ENCODE data around the gene PISD.
"Not testable (repeated sequence)": the region's sequence is repeated elsewhere in the genome, so short reads cannot be mapped to it uniquely, and the experiment has no call there.

Gene PISD

GRCh38 chr22:31661851-31662667 is at the start of gene PISD:
Gene PISD (minus strand): TSS chr22:31662215. CDS start chr22:31662208, 7 bp downstream.
- Histone ChIP-seq H3K27ac (peak within 1 kb of the TSS; percentile 88), H3K36me3 (no peaks in the 10 kb centered on the region), H3K4me3 (ENCODE audit: low read depth in 1 of 2, low read length in 1 of 2) (peak within 1 kb of the TSS; percentile 80 to 96), H3K9me3 (no peaks in the 10 kb centered on the region), H3K4me1 (ENCODE audit: control insufficient read depth in 1 of 2, insufficient read depth in 1 of 2, low read depth in 1 of 2, low read length in 1 of 2) (peaks cover 26 to 38% of the 10 kb centered on the region in 2 experiments), H3K27me3 (no peaks in the 10 kb centered on the region)
- TF ChIP-seq, protein P1, sequence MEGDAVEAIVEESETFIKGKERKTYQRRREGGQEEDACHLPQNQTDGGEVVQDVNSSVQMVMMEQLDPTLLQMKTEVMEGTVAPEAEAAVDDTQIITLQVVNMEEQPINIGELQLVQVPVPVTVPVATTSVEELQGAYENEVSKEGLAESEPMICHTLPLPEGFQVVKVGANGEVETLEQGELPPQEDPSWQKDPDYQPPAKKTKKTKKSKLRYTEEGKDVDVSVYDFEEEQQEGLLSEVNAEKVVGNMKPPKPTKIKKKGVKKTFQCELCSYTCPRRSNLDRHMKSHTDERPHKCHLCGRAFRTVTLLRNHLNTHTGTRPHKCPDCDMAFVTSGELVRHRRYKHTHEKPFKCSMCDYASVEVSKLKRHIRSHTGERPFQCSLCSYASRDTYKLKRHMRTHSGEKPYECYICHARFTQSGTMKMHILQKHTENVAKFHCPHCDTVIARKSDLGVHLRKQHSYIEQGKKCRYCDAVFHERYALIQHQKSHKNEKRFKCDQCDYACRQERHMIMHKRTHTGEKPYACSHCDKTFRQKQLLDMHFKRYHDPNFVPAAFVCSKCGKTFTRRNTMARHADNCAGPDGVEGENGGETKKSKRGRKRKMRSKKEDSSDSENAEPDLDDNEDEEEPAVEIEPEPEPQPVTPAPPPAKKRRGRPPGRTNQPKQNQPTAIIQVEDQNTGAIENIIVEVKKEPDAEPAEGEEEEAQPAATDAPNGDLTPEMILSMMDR (IDR thresholded peaks at IDR 0.05): peak; percentile 39

GRCh38 chr22:31711226-31711625 is 49.2 kb upstream of the PISD start:
- peak overlapping the region; percentile 26 for H3K27ac ChIP-seq
- H3K4me1 ChIP-seq (ENCODE audit: control insufficient read depth in 1 of 2, insufficient read depth in 1 of 2, low read depth in 1 of 2, low read length in 1 of 2); H3K9me3 ChIP-seq; H3K27me3 ChIP-seq; H3K4me3 ChIP-seq (ENCODE audit: low read depth in 1 of 2, low read length in 1 of 2): not testable (repeated sequence)
- H3K36me3 ChIP-seq: peaks cover 65% of the 10 kb centered on the region

GRCh38 chr22:31707519-31707918 is 45.5 kb upstream of the PISD start:
- H3K4me3 ChIP-seq (ENCODE audit: low read depth in 1 of 2, low read length in 1 of 2): no peak overlapping the region
- no peaks in the 10 kb centered on the region for H3K9me3 ChIP-seq
- no peaks in the 10 kb centered on the region for H3K4me1 ChIP-seq (ENCODE audit: control insufficient read depth in 1 of 2, insufficient read depth in 1 of 2, low read depth in 1 of 2, low read length in 1 of 2)
- H3K36me3 ChIP-seq: peaks cover 66% of the 10 kb centered on the region
- H3K27me3 ChIP-seq: no peaks in the 10 kb centered on the region
- no peak overlapping the region for H3K27ac ChIP-seq
- TF ChIP-seq, protein P1 (IDR thresholded peaks at IDR 0.05): no peak

DNA sequence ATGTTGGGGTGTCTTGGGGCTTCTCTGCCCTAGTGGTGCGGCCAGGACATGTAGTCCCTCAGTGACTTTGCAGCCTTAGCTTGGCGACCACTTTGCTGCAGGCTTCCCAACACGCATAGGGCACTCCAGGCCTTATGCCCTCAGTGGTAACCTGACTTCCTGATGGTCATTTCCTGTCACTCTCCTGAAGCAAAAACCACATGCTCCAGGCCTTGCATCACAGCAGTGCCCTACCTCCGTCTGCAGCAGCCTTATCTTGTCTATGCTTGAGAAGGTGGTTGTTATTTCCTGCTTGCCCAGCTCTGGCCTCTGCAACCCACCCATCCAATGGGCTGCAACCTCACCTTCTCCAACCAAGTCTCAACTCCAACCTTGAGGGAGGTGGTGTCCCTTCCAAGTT is 33.4 kb upstream of the PISD start:
- H3K9me3 ChIP-seq: no peaks in the 10 kb centered on the region
- peak overlapping the region in 1 of 2 experiments; percentile 23 for H3K4me3 ChIP-seq (ENCODE audit: low read depth in 1 of 2, low read length in 1 of 2)
- peak overlapping the region; percentile 86 for H3K27ac ChIP-seq
- peaks cover 55% of the 10 kb centered on the region for H3K36me3 ChIP-seq
- H3K4me1 ChIP-seq (ENCODE audit: control insufficient read depth in 1 of 2, insufficient read depth in 1 of 2, low read depth in 1 of 2, low read length in 1 of 2): peaks cover 24 to 26% of the 10 kb centered on the region in 2 experiments
- TF ChIP-seq, protein P1 (IDR thresholded peaks at IDR 0.05): no peak
- no peaks in the 10 kb centered on the region for H3K27me3 ChIP-seq

DNA sequence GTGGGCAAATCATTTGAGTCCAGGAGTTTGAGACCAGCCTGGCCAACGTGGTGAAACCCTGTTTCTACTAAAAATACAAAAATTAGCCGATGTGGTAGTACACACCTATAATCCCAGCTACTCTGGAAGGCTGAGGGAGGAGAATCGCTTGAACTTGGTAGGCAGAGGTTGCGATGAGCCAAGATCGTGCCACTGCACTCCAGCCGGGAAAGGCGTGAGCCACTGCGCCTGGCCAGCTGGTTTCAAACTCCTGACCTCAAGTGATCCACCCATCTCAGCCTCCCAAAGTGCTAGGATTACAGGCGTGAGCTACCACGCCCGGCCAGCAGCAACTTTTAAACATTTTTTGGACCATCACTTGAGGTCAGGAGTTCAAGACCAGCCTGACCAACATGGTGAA is 32.0 kb upstream of the PISD start:
- not testable (repeated sequence) for H3K9me3 ChIP-seq; H3K27me3 ChIP-seq; H3K4me3 ChIP-seq (ENCODE audit: low read depth in 1 of 2, low read length in 1 of 2)
- Histone ChIP-seq H3K27ac (peak overlapping the region; percentile 86), H3K36me3 (peaks cover 47% of the 10 kb centered on the region), H3K4me1 (ENCODE audit: control insufficient read depth in 1 of 2, insufficient read depth in 1 of 2, low read depth in 1 of 2, low read length in 1 of 2) (peaks cover 24 to 26% of the 10 kb centered on the region in 2 experiments)

DNA sequence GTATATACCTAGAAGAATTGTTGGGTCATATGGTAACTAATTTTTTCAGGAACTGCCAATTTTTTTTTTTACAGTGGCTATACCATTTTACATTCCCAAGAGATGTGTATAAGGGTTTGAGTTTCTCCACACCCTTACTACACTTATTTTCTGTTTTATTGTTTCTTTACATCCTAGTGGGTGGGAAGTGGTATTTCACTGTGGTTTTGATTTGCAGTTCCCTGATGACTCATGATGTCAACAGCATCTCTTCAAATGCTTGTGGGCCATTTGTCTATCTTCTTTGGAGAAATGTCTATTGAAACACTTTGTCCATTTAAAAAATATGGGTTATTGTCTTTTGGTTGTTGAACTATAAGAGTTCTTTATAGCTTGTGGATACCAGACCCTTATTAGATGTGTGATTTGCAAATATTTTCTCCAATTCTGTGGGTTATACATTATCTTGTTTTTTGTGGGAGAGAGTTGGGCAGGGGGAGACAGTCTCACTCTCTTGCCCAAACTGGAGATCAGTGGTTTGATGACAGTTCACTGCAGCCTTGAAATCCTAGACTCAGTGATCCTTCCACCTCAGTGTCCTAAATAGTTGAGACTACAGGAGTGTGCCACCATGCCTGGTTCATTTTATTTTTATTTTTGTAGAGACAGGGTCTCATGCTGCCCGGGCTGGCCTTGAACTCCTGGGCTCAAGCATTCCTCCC is 30.3 kb upstream of the PISD start:
- H3K36me3 ChIP-seq: peaks cover 41% of the 10 kb centered on the region
- peak overlapping the region; percentile 64 for H3K27ac ChIP-seq
- no peaks in the 10 kb centered on the region for H3K9me3 ChIP-seq
- H3K4me1 ChIP-seq (ENCODE audit: control insufficient read depth in 1 of 2, insufficient read depth in 1 of 2, low read depth in 1 of 2, low read length in 1 of 2): peaks cover 24 to 26% of the 10 kb centered on the region in 2 experiments
- TF ChIP-seq, protein P1 (IDR thresholded peaks at IDR 0.05): no peak
- no peak overlapping the region for H3K4me3 ChIP-seq (ENCODE audit: low read depth in 1 of 2, low read length in 1 of 2)
- no peaks in the 10 kb centered on the region for H3K27me3 ChIP-seq

All from neutrophil (primary cell).